Activated naive CD8-positive, alpha-beta T cell (primary cell): ENCODE data around the gene SLC7A6OS.
A peak's percentile ranks its signal among the peaks of the same experiment; 100 is the strongest.

Experiments
- H3K27ac Mint-ChIP-seq: one replicate; pipeline ENCODE4 v1.8.0; 2021; ENCODE audit warnings: mixed read lengths
- H3K27me3 Mint-ChIP-seq: one replicate; pipeline ENCODE4 v1.8.0; 2021; ENCODE audit warnings: mixed read lengths
- H3K36me3 Mint-ChIP-seq: one replicate; pipeline ENCODE4 v1.8.0; 2021; ENCODE audit warnings: mixed read lengths
- H3K4me1 Mint-ChIP-seq: one replicate; pipeline ENCODE4 v1.8.0; 2021; ENCODE audit warnings: low read depth, mixed read lengths
- H3K4me3 Mint-ChIP-seq: one replicate; pipeline ENCODE4 v1.8.0; 2021; ENCODE audit warnings: mild to moderate bottlenecking, mixed read lengths
- H3K9me3 Mint-ChIP-seq: one replicate; pipeline ENCODE4 v1.8.0; 2021; ENCODE audit warnings: low read depth, mixed read lengths

Gene SLC7A6OS

DNA sequence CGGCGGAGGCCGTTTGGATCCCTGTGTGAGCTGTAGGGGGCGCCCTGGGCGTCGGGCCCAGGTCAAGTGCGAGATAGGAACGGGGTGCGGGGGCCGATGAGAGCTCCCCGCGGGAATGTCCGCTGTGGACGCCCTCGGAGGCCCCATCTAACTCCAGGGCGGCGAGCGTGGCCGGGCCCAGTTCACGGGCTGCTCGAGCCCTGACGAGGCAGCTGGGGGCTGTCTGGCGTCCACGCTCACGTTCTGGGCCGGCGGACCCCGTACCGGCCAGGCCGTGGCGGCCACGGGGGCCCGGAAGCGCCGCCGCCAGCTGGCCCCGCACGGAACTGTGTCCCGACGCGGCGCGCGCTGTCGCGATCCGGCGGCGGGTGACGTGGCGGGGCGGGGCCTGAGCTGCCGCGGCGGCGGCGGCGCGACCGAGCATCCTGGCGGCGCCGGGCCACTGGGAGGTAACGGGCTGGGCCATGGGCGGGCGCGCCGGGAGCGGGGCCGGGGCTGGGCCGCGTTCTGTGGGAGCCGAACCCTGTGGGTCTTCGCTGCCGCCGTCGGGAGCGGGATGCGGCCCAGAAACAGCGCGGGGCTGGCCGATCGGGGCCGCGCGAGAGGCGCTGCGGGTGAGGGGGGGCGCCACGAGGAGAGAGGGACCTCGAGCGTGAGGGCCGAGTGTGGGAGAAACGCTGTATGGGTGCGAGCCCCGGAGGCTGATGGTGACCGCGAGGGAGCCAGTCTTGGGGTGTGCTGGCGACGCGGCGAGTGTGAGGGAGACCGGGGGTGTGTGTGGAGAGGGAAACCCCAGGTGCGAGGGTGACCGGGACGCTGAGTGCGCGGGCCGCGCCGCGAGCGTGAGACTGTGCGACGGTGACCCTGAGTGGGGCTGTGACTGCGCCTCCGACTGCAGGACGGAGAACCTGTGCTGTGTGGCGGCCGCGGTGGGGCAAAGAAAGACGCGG is 46.3 kb downstream of the SLC7A6OS start, which contains the start of gene SLC7A6:
Gene SLC7A6, plus strand, starts transcription at position 399 of the 950 bp plus-strand sequence. CDS start 10,201 bp downstream, outside the sequence.
- H3K27me3 Mint-ChIP-seq = no peaks in the 10 kb centered on the region
- H3K4me3 Mint-ChIP-seq = peak within 1 kb of the TSS; percentile 94
- peaks cover 53% of the 10 kb centered on the region for H3K4me1 Mint-ChIP-seq
- no peaks in the 10 kb centered on the region for H3K9me3 Mint-ChIP-seq
- peaks cover 6% of the 10 kb centered on the region for H3K36me3 Mint-ChIP-seq
- H3K27ac Mint-ChIP-seq = peak within 1 kb of the TSS; percentile 98

GRCh38 chr16:68263559-68264127 is 47.1 kb downstream of the SLC7A6OS start:
- Mint-ChIP-seq H3K9me3 (no peaks in the 10 kb centered on the region), H3K27me3 (no peaks in the 10 kb centered on the region), H3K36me3 (peaks cover 2% of the 10 kb centered on the region), H3K27ac (peak overlapping the region; percentile 98), H3K4me3 (peak overlapping the region; percentile 94), H3K4me1 (peaks cover 47% of the 10 kb centered on the region)

- no peaks in the 10 kb centered on the region for H3K27me3 Mint-ChIP-seq
- H3K9me3 Mint-ChIP-seq = no peaks in the 10 kb centered on the region
- no peak overlapping the region for H3K4me3 Mint-ChIP-seq
- H3K4me1 Mint-ChIP-seq = peaks cover 22% of the 10 kb centered on the region
- H3K27ac Mint-ChIP-seq = no peak overlapping the region
- no peaks in the 10 kb centered on the region for H3K36me3 Mint-ChIP-seq
These were observed 51.5 kb downstream of the SLC7A6OS start for GRCh38 chr16:68259007-68259825.

- no peak overlapping the region for H3K4me3 Mint-ChIP-seq
These were observed 52.6 kb downstream of the SLC7A6OS start for GRCh38 chr16:68257906-68258800.

DNA sequence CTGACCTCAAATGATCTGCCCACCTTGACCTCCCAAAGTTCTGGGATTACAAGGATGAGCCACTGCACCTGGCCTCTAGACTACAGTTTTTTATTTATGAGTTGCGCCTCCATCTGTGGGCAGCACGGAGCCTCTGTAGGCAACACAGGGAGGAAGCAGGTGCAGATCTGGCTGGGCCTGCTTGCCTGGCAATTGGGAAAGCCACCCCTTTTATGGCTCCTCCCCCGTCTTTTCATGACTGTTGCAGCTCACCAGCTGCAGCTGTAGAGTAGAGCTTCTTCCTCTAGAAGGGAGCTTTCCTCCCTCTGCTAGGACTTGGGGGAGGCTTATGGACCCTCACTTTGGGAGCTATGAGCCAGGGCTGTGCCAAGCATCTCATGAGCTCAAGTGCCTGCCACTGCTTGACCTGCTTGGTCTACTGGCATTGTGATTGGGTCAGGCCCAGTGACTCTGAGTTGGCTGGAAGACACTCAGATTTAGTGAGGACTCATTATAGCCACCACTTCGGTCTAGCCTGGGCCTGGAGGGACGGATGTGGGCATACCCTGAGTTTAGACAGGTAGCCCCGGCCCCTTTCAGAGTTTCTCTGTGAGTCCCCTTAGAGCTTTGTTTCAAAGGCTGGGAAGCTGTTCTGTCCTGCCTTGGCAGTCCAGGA is 53.4 kb downstream of the SLC7A6OS start:
- Mint-ChIP-seq H3K36me3 (no peaks in the 10 kb centered on the region), H3K4me1 (peaks cover 10% of the 10 kb centered on the region), H3K27ac (no peak overlapping the region), H3K9me3 (no peaks in the 10 kb centered on the region), H3K4me3 (no peak overlapping the region), H3K27me3 (no peaks in the 10 kb centered on the region)

More at GRCh38 chr16:68257906-68258800, 52.6 kb downstream of the SLC7A6OS start:
- H3K4me1 Mint-ChIP-seq = peaks cover 14% of the 10 kb centered on the region
- H3K27me3 Mint-ChIP-seq = no peaks in the 10 kb centered on the region
- H3K27ac Mint-ChIP-seq = no peak overlapping the region
- no peaks in the 10 kb centered on the region for H3K9me3 Mint-ChIP-seq
- H3K36me3 Mint-ChIP-seq = no peaks in the 10 kb centered on the region

- no peaks in the 10 kb centered on the region for H3K9me3 Mint-ChIP-seq
- no peak overlapping the region for H3K4me3 Mint-ChIP-seq
- no peaks in the 10 kb centered on the region for H3K27me3 Mint-ChIP-seq
- peaks cover 2% of the 10 kb centered on the region for H3K36me3 Mint-ChIP-seq
- H3K27ac Mint-ChIP-seq = no peak overlapping the region
- H3K4me1 Mint-ChIP-seq = no peaks in the 10 kb centered on the region
These were observed 55.0 kb downstream of the SLC7A6OS start for GRCh38 chr16:68255712-68256111.

- Mint-ChIP-seq H3K4me1 (no peaks in the 10 kb centered on the region), H3K9me3 (no peaks in the 10 kb centered on the region), H3K27ac (no peak overlapping the region), H3K27me3 (no peaks in the 10 kb centered on the region), H3K4me3 (no peak overlapping the region), H3K36me3 (peaks cover 2% of the 10 kb centered on the region)
These were observed 57.0 kb downstream of the SLC7A6OS start for GRCh38 chr16:68253721-68254120.

GRCh38 chr16:68252383-68252782 is 58.4 kb downstream of the SLC7A6OS start:
- Mint-ChIP-seq H3K27me3 (no peaks in the 10 kb centered on the region), H3K36me3 (peaks cover 2% of the 10 kb centered on the region), H3K4me1 (no peaks in the 10 kb centered on the region), H3K9me3 (no peaks in the 10 kb centered on the region), H3K4me3 (no peak overlapping the region), H3K27ac (no peak overlapping the region)

- Mint-ChIP-seq H3K27me3 (no peaks in the 10 kb centered on the region), H3K4me1 (peaks cover under 1% of the 10 kb centered on the region), H3K36me3 (peaks cover 2% of the 10 kb centered on the region), H3K9me3 (no peaks in the 10 kb centered on the region), H3K27ac (no peak overlapping the region), H3K4me3 (no peak overlapping the region)
These were observed 58.9 kb downstream of the SLC7A6OS start for GRCh38 chr16:68251832-68252231.

DNA sequence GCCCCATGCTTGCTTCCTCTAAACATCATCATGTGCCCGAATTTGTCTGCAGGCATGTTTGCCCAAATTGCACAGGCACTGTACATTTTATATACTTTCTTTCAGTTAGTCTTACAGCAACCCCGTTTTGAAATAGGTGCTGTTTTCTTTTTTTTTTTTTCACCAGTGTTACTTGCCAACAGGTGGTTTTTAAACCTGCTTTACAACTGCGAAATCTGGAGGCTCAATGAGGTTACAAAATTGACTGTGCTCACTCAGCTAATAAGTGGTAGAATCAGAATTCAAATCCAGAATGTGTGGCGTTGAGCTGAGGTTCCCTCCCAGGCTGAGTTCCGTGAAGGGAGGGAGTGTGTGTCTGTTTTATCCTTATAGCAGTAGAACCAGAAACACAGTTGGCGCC is 59.8 kb downstream of the SLC7A6OS start:
- H3K27ac Mint-ChIP-seq = no peak overlapping the region
- peaks cover 9% of the 10 kb centered on the region for H3K4me1 Mint-ChIP-seq
- H3K9me3 Mint-ChIP-seq = no peaks in the 10 kb centered on the region
- H3K4me3 Mint-ChIP-seq = no peak overlapping the region
- H3K27me3 Mint-ChIP-seq = no peaks in the 10 kb centered on the region
- peaks cover 2% of the 10 kb centered on the region for H3K36me3 Mint-ChIP-seq

DNA sequence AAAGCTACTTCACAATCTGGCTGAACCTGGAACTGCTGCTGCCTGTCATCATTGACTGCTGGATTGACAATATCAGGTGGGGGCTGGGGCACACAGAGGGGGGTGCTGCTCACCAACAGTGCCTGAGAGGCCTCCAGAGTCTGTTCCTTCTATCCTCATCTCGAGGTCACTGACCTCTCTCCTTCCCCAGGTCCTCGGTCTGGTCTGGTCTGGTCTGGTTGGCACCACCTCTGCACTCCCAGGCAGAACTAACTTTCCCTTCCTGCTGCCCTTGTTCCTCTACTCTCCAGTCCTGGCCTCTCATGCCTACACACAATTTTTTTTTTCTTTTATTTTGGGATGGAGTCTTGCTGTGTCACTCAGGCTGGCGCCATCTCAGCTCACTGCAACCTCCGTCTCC is 61.4 kb downstream of the SLC7A6OS start:
- Mint-ChIP-seq H3K9me3 (no peaks in the 10 kb centered on the region), H3K4me1 (peaks cover 19% of the 10 kb centered on the region), H3K4me3 (no peak overlapping the region), H3K36me3 (peaks cover 2% of the 10 kb centered on the region), H3K27me3 (no peaks in the 10 kb centered on the region), H3K27ac (no peak overlapping the region)
